ENCODE measurements around the gene APBA1. TPM values are rescaled to one million over a fixed set of nuclear protein-coding genes. Genes with fewer than 3 reads are reported as not detected.

The APBA1 gene
- total RNA-seq, 1 experiment from 2014 or later = 0.34 TPM

DNA sequence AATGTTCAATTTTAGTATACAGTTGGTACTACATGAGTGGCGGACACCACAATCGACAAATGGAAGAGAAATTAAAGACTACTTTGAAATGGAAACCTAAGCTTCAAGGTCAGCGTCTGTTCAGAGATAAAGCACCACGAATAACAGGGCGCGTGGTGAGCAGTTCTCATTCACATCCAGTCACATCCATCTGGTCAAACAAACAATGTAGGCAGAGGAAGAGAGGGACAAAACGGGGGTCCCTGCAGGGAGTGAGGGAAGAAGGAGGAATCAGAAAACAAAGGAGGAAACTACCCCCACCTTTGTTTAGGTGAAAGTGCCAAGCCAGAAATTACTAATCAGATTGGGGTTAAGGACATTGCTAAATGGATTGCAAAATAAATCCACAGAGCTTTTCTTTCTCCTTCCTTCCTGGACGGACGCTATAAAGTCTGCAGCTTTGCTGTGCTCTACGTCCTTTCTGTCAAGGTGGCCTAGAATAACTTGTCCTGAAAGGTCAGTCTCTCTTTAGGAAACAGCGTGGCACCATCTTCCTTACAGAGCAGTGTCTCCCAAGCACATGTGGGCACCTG, 208.6 kb downstream of the APBA1 start:
- intact Hi-C loops (cut with micrococcal nuclease; ENCODE audit: unreplicated experiment) = no loop called here
- Mint-ChIP-seq H3K27ac (ENCODE audit: unreplicated experiment) (no peak overlapping the region), H3K27me3 (ENCODE audit: insufficient read depth, unreplicated experiment) (no peaks in the 10 kb centered on the region), H3K4me3 (ENCODE audit: unreplicated experiment) (no peak overlapping the region), H3K36me3 (ENCODE audit: insufficient read depth, unreplicated experiment) (no peaks in the 10 kb centered on the region), H3K9me3 (ENCODE audit: unreplicated experiment) (no peaks in the 10 kb centered on the region), H3K4me1 (ENCODE audit: low read depth, unreplicated experiment) (no peaks in the 10 kb centered on the region)
- no peak for DNase-seq
- no TSS peak for BruUV-seq (replicated peaks)
- H3K4me1 ChIP-seq = no peaks in the 10 kb centered on the region
- no peak for TF ChIP-seq CTCF (IDR thresholded peaks at IDR 0.05; ENCODE audit: insufficient read depth in 1 of 2, low read depth in 1 of 2, low read length in 1 of 2, severe bottlenecking in 1 of 2, unreplicated experiment in 1 of 2)
- H3K27me3 ChIP-seq (replicated peaks; ENCODE audit: control insufficient read depth, insufficient read depth, low read length) = no peaks in the 10 kb centered on the region
- ChIA-PET POLR2A (no interaction called here), CTCF (no interaction called here)
- H3K36me3 ChIP-seq (ENCODE audit: control insufficient read depth, insufficient read depth, low read length) = no peaks in the 10 kb centered on the region
- no peak overlapping the region for H3K4me3 ChIP-seq (ENCODE audit: low read depth, low read length)
- H3K9me3 ChIP-seq = no peaks in the 10 kb centered on the region

- Mint-ChIP-seq H3K27me3 (ENCODE audit: insufficient read depth, unreplicated experiment) (no peaks in the 10 kb centered on the region), H3K27ac (ENCODE audit: unreplicated experiment) (no peak overlapping the region), H3K9me3 (ENCODE audit: unreplicated experiment) (no peaks in the 10 kb centered on the region), H3K4me3 (ENCODE audit: unreplicated experiment) (no peak overlapping the region), H3K36me3 (ENCODE audit: insufficient read depth, unreplicated experiment) (no peaks in the 10 kb centered on the region), H3K4me1 (ENCODE audit: low read depth, unreplicated experiment) (no peaks in the 10 kb centered on the region)
- CTCF ChIA-PET = no interaction called here
- TF ChIP-seq CTCF (IDR thresholded peaks at IDR 0.05; ENCODE audit: insufficient read depth in 1 of 2, low read depth in 1 of 2, low read length in 1 of 2, severe bottlenecking in 1 of 2, unreplicated experiment in 1 of 2) = no peak
- POLR2A ChIA-PET = no interaction called here
- Histone ChIP-seq H3K4me3 (ENCODE audit: low read depth, low read length) (no peak overlapping the region), H3K27me3 (replicated peaks; ENCODE audit: control insufficient read depth, insufficient read depth, low read length) (no peaks in the 10 kb centered on the region), H3K36me3 (ENCODE audit: control insufficient read depth, insufficient read depth, low read length) (no peaks in the 10 kb centered on the region), H3K4me1 (no peaks in the 10 kb centered on the region), H3K9me3 (no peaks in the 10 kb centered on the region)
- BruUV-seq (replicated peaks) = no TSS peak
- no peak for DNase-seq
- intact Hi-C loops (cut with micrococcal nuclease; ENCODE audit: unreplicated experiment) = no loop called here
Observed at GRCh38 chr9:69462394-69462793, 209.8 kb downstream of the APBA1 start.

GRCh38 chr9:69461103-69461887, 210.9 kb downstream of the APBA1 start:
- Histone ChIP-seq H3K36me3 (ENCODE audit: control insufficient read depth, insufficient read depth, low read length) (no peaks in the 10 kb centered on the region), H3K27me3 (replicated peaks; ENCODE audit: control insufficient read depth, insufficient read depth, low read length) (no peaks in the 10 kb centered on the region), H3K9me3 (no peaks in the 10 kb centered on the region), H3K4me1 (no peaks in the 10 kb centered on the region), H3K4me3 (ENCODE audit: low read depth, low read length) (no peak overlapping the region)
- Mint-ChIP-seq H3K4me1 (ENCODE audit: low read depth, unreplicated experiment) (no peaks in the 10 kb centered on the region), H3K9me3 (ENCODE audit: unreplicated experiment) (no peaks in the 10 kb centered on the region), H3K27me3 (ENCODE audit: insufficient read depth, unreplicated experiment) (no peaks in the 10 kb centered on the region), H3K4me3 (ENCODE audit: unreplicated experiment) (no peak overlapping the region), H3K36me3 (ENCODE audit: insufficient read depth, unreplicated experiment) (no peaks in the 10 kb centered on the region), H3K27ac (ENCODE audit: unreplicated experiment) (no peak overlapping the region)
- no peak for TF ChIP-seq CTCF (IDR thresholded peaks at IDR 0.05; ENCODE audit: insufficient read depth in 1 of 2, low read depth in 1 of 2, low read length in 1 of 2, severe bottlenecking in 1 of 2, unreplicated experiment in 1 of 2)
- ChIA-PET CTCF (no interaction called here), POLR2A (no interaction called here)
- DNase-seq = no peak
- BruUV-seq (replicated peaks) = no TSS peak
- intact Hi-C loops (cut with micrococcal nuclease; ENCODE audit: unreplicated experiment) = no loop called here
